Stimulated activated memory B cell treated with anti-CD40 and anti-IgM and Interleukin-4, amounts not matched to agents 10 μg/mL and 1 μg/mL and 100 μg/mL, for 72 hours (primary cell): ENCODE data around the gene TERB1.

Experiments
- ATAC-seq: fragments of 150-1000 bp; cut with Tn5 transposase; 2 replicates; pipeline ENCODE4 v1.10.0; 2021
- H3K27ac Mint-ChIP-seq: one replicate; pipeline ENCODE4 v1.8.0; 2022; ENCODE audit warnings: mild to moderate bottlenecking, mixed read lengths
- H3K27me3 Mint-ChIP-seq: one replicate; pipeline ENCODE4 v1.8.0; 2022; ENCODE audit warnings: mixed read lengths
- H3K36me3 Mint-ChIP-seq: one replicate; pipeline ENCODE4 v1.8.0; 2022; ENCODE audit warnings: mixed read lengths
- H3K4me1 Mint-ChIP-seq: one replicate; pipeline ENCODE4 v1.8.0; 2022; ENCODE audit warnings: mixed read lengths
- H3K4me3 Mint-ChIP-seq: one replicate; pipeline ENCODE4 v1.8.0; 2022; ENCODE audit warnings: mild to moderate bottlenecking, moderate library complexity, mixed read lengths
- H3K9me3 Mint-ChIP-seq: one replicate; pipeline ENCODE4 v1.8.0; 2022; ENCODE audit warnings: mixed read lengths

TERB1 gene

DNA sequence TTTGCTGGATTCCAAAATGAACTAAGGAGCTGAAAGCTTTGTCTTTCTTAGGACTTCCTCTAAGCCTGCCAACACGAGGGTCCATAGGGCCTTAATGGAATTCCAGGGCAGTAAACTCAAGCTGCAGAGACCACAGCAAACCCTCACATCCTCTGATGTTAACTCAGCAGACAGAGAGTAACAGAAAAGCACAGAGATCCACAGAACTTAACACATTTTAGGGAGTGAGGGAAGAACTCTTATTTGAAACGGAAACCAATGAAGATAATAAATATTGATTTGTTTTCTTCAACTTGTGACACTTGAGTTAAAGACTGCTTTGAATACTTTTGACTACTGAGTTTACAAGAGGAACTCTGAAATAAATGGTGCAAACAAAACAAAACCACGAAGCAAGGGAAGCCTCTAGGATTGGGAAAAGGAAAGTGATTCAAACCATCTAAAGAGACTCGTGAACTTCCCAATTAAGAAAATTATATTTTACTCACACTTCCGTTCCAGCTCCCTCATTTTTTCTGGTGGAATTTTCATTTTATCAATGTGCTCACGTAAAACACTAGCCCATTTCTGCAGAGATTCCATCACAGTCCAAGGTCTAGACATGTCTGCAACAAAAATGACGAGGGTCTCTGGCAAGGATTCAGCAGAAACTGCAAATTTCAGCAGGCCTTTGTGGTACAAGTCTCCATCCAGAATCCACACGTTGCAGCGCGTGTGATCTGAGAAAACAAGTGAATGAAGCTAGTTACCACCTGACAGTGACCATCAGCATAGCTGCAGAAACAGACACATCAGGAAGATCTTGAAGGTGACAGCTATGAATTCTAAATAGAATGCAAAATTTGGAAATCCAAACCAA is 59.2 kb downstream of the TERB1 start:
- H3K4me1 Mint-ChIP-seq, result peaks cover 6% of the 10 kb centered on the region
- no peak for ATAC-seq
- H3K27ac Mint-ChIP-seq, result no peak overlapping the region
- H3K9me3 Mint-ChIP-seq, result no peaks in the 10 kb centered on the region
- no peak overlapping the region for H3K4me3 Mint-ChIP-seq
- H3K36me3 Mint-ChIP-seq, result peaks cover 44% of the 10 kb centered on the region
- H3K27me3 Mint-ChIP-seq, result no peaks in the 10 kb centered on the region

DNA sequence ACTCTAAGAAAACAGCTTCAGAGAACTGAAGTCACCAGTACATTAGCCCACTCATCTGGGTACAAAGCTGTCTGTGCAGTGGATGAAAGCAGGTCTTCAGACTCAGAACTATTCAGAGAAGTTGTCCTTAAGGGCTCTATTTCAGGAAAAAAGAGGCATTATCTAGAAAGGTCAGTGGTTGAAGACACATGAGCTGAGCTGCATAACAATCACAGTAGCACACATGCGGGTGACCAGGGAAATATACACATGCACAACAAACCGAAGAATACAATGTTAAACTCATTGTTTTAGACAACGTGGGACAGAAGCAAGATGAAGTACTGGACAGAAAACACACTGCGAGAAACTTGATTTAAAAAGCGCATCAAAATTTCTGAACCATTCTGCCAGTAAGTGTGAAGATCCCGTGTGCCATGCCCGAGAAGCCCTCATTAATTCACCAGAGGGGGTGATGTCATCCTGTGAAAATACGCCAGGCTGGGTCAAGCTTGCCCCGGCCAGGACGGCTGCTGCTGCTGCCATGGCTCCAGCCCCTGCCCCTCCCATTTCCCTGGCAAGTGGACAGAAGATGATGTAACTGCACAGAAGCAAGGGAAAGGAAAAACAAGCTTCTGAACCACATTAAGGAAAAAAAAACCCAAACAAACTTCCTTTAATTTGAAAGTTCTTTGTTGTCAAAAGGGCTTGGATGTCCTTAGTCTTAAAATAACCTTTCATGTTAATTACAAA is 60.0 kb downstream of the TERB1 start:
- Mint-ChIP-seq H3K27me3 (no peaks in the 10 kb centered on the region), H3K27ac (no peak overlapping the region), H3K4me1 (no peaks in the 10 kb centered on the region), H3K4me3 (no peak overlapping the region), H3K9me3 (no peaks in the 10 kb centered on the region), H3K36me3 (peaks cover 44% of the 10 kb centered on the region)
- ATAC-seq, result no peak

DNA sequence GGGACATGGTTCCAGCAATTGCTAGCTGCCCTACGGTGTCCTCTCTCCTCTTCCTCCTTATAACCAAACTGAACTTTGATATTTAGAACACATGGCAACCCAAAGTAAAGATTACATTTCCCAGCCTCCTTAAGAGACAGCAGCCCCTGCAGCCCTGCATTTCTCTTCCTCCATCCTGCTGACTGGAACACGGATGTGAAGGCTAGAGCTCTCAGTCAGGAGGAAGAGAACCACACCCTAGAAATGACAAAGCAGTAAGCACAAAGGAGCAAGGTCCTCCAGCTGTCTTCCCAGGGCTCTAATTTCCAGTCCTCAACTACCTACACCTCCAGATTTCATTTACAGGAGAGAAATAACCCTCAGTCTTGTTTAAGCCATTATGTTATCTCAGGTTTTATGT is 60.9 kb downstream of the TERB1 start:
- no peak overlapping the region for H3K27ac Mint-ChIP-seq
- no peak for ATAC-seq
- no peaks in the 10 kb centered on the region for H3K9me3 Mint-ChIP-seq
- no peaks in the 10 kb centered on the region for H3K27me3 Mint-ChIP-seq
- peaks cover 46% of the 10 kb centered on the region for H3K36me3 Mint-ChIP-seq
- H3K4me3 Mint-ChIP-seq, result no peak overlapping the region
- H3K4me1 Mint-ChIP-seq, result no peaks in the 10 kb centered on the region

GRCh38 chr16:66740010-66740409 is 61.4 kb downstream of the TERB1 start:
- no peak overlapping the region for H3K4me3 Mint-ChIP-seq

GRCh38 chr16:66735891-66736290 is 65.5 kb downstream of the TERB1 start:
- no peaks in the 10 kb centered on the region for H3K9me3 Mint-ChIP-seq
- ATAC-seq, result no peak
- H3K27me3 Mint-ChIP-seq, result no peaks in the 10 kb centered on the region

More at GRCh38 chr16:66740010-66740409, 61.4 kb downstream of the TERB1 start:
- Mint-ChIP-seq H3K4me1 (no peaks in the 10 kb centered on the region), H3K9me3 (no peaks in the 10 kb centered on the region), H3K27ac (no peak overlapping the region), H3K27me3 (no peaks in the 10 kb centered on the region), H3K36me3 (peaks cover 51% of the 10 kb centered on the region)
- ATAC-seq, result no peak

GRCh38 chr16:66731101-66731500 is 70.3 kb downstream of the TERB1 start:
- no peaks in the 10 kb centered on the region for H3K27me3 Mint-ChIP-seq
- H3K4me1 Mint-ChIP-seq, result peaks cover 6% of the 10 kb centered on the region
- H3K36me3 Mint-ChIP-seq, result peaks cover 66% of the 10 kb centered on the region
- no peak overlapping the region for H3K27ac Mint-ChIP-seq
- no peaks in the 10 kb centered on the region for H3K9me3 Mint-ChIP-seq
- ATAC-seq, result no peak
- no peak overlapping the region for H3K4me3 Mint-ChIP-seq

More at GRCh38 chr16:66735891-66736290, 65.5 kb downstream of the TERB1 start:
- no peaks in the 10 kb centered on the region for H3K4me1 Mint-ChIP-seq
- peaks cover 67% of the 10 kb centered on the region for H3K36me3 Mint-ChIP-seq
- no peak overlapping the region for H3K27ac Mint-ChIP-seq
- no peak overlapping the region for H3K4me3 Mint-ChIP-seq

GRCh38 chr16:66728804-66729203 is 72.6 kb downstream of the TERB1 start:
- Mint-ChIP-seq H3K36me3 (peaks cover 64% of the 10 kb centered on the region), H3K27me3 (no peaks in the 10 kb centered on the region), H3K4me1 (peaks cover 6% of the 10 kb centered on the region), H3K27ac (no peak overlapping the region), H3K9me3 (no peaks in the 10 kb centered on the region), H3K4me3 (no peak overlapping the region)
- no peak for ATAC-seq

GRCh38 chr16:66728117-66728787 is 73.1 kb downstream of the TERB1 start:
- peak; percentile 63 for ATAC-seq
- Mint-ChIP-seq H3K4me3 (no peak overlapping the region), H3K9me3 (no peaks in the 10 kb centered on the region), H3K27ac (peak overlapping the region; percentile 21), H3K36me3 (peaks cover 64% of the 10 kb centered on the region), H3K27me3 (no peaks in the 10 kb centered on the region), H3K4me1 (peaks cover 6% of the 10 kb centered on the region)

DNA sequence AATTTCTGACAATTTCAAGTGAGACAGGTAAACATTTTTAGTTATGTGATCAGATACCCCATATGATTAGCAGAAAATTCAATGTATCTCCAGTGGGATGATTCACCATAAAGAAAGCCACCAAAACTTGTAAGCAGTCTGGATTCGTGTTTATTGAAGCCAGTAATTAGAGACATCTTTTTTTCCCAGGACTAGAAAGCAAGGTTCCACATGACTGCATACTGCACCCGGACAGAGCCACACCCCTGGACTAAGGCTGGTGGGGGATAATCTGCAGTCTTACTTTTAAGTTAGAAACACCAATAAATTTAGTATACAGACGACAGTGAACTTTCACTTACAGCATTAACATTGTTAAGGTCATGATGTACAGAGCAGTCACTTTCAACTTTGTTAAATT is 80.6 kb downstream of the TERB1 start:
- Mint-ChIP-seq H3K27me3 (no peaks in the 10 kb centered on the region), H3K4me1 (no peaks in the 10 kb centered on the region), H3K27ac (no peak overlapping the region), H3K9me3 (no peaks in the 10 kb centered on the region), H3K36me3 (peaks cover 23% of the 10 kb centered on the region), H3K4me3 (no peak overlapping the region)
- ATAC-seq, result no peak

DNA sequence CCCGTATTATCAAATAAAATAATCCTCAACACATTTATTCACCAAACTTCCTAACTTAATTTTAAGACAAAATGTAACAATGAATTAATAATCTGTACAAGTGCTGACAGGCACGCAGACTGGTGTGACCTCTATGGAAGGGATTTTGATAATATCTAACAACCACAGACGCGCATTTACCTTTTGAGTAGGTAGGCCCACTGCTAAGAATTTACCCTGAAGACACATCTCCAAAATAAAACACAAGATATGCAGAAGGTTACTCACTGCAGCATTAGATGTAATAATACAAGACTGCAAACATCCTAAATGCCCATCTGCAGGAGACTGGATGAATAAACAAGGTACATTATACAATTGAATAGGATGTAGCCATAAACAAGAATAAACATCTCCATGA is 82.1 kb downstream of the TERB1 start:
- Mint-ChIP-seq H3K9me3 (no peaks in the 10 kb centered on the region), H3K36me3 (peaks cover 13% of the 10 kb centered on the region), H3K27ac (no peak overlapping the region), H3K4me3 (no peak overlapping the region), H3K4me1 (no peaks in the 10 kb centered on the region), H3K27me3 (no peaks in the 10 kb centered on the region)
- no peak for ATAC-seq

DNA sequence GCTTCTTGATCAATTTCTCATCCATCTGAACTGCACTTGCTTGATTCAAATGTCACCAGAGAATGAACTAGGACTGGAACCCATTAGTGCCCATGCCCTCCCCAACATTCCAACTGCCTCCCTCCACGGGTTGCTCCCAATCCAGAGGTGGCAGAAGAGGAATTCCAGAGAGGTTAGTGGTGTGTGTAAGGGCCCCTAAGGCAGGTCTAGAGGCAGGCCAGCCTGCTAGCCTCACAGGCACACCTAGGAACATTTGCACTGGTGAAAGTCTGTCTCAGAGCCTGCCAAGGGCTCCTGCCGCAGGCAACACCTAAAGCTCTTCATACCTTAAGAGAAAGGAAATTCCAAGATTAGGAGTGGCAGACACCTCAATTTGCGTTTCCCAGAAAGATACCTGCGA is 83.6 kb downstream of the TERB1 start:
- H3K36me3 Mint-ChIP-seq, result no peaks in the 10 kb centered on the region
- ATAC-seq, result no peak
- H3K9me3 Mint-ChIP-seq, result no peaks in the 10 kb centered on the region
- no peak overlapping the region for H3K4me3 Mint-ChIP-seq
- peaks cover 4% of the 10 kb centered on the region for H3K27me3 Mint-ChIP-seq
- H3K27ac Mint-ChIP-seq, result no peak overlapping the region
- no peaks in the 10 kb centered on the region for H3K4me1 Mint-ChIP-seq

DNA sequence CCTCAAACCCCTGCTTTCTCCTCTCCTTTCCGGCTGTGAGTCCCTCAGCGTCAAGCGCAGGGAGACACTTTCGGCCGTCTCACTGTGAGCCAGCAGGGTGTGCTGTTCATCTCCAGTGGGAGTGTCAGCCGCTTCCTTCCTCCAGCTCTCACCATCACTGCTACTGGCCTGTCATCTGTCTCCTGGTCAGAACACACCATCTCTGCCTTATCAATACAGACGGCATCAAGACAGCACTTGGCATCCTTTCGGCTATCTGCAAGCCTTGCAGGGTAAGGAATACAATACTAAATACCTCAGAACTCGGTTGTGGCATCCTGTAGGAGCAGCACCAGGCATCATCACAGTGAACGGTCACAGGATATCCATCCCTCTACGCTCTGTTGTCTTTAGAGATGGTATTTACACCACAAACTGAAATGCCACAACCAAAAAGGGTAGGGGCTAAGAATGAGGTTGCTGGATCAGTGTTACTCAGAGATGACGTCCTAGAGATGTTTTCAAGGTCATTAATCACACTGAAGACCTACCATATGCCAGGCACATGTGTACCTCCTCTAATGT is 84.2 kb downstream of the TERB1 start:
- Mint-ChIP-seq H3K4me3 (no peak overlapping the region), H3K4me1 (no peaks in the 10 kb centered on the region), H3K36me3 (no peaks in the 10 kb centered on the region), H3K27me3 (peaks cover 9% of the 10 kb centered on the region), H3K9me3 (no peaks in the 10 kb centered on the region), H3K27ac (no peak overlapping the region)
- no peak for ATAC-seq

DNA sequence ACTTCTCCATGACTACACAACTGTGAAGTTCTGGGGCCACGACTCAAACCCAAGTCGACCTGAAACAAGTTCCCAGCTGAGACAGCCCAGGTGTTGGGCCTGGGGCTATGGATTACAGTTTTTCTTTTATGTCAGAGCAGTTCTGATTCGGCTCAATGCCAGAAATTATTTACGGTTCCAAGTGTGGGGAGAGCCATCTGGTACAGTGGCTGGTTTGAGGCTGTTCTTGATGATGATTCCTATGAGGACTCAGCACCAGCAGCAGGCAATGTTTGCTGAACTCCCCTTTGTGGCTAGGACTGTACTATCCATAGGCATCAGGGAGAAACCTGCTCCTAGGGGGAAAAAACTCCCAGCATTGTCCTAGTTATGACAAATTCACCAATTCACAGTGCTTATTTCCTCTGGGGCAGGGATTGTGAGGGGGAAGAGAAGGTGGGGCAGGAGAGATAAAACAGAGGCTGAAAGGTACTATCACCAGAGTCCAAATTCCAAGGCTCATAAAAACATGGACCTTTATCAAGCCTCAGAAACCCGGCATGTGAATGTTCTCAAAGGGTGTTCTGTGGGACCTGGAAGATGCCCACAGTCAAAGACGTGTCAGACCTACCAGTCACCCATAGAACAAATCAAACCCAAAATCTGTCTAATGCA is 86.6 kb downstream of the TERB1 start:
- Mint-ChIP-seq H3K36me3 (no peaks in the 10 kb centered on the region), H3K9me3 (no peaks in the 10 kb centered on the region), H3K4me1 (no peaks in the 10 kb centered on the region), H3K4me3 (no peak overlapping the region), H3K27me3 (peaks cover 21% of the 10 kb centered on the region), H3K27ac (no peak overlapping the region)
- ATAC-seq, result no peak

DNA sequence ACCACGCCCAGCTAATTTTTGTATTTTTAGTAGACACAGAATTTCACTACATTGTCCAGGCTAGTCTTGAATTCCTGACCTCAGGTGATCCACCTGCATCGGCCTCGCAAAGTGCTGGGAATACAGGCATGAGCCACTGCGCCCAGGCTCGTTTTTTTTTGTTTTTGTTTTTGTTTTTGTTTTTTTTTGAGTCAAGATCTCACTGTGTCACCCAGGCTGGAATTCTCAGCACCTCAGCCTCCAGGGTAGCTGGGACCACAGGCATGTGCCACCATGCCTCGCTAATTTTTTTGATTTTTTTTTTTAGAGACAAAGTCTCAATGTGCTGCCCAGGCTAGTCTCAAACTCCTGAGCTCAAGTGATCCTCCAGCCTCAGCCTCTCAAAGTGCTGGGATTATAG is 87.3 kb downstream of the TERB1 start:
- no peak overlapping the region for H3K27ac Mint-ChIP-seq
- no peaks in the 10 kb centered on the region for H3K9me3 Mint-ChIP-seq
- peaks cover 21% of the 10 kb centered on the region for H3K27me3 Mint-ChIP-seq
- H3K4me3 Mint-ChIP-seq, result no peak overlapping the region
- H3K4me1 Mint-ChIP-seq, result no peaks in the 10 kb centered on the region
- no peak for ATAC-seq
- H3K36me3 Mint-ChIP-seq, result no peaks in the 10 kb centered on the region

DNA sequence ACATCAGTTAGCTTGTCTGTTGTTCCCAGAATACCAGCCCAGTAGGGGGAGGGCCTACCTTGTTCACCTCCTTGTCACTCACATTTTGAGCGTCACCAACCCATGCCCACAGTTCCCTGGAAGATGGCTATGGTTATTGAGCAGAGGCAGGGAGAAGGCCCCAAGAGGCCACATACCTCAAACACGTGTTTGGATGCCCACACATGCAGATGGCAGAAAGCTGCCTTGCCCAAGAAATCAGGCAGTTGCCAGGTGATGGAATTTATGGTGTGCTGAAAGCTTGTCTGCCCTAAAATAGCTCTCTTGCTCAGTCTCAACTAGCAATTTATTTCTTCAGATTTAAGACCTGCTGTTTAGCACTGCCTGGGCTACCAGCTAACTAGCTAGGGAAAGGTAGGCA is 88.3 kb downstream of the TERB1 start:
- no peak overlapping the region for H3K27ac Mint-ChIP-seq
- H3K27me3 Mint-ChIP-seq, result peaks cover 21% of the 10 kb centered on the region
- no peak for ATAC-seq
- no peak overlapping the region for H3K4me3 Mint-ChIP-seq
- no peaks in the 10 kb centered on the region for H3K36me3 Mint-ChIP-seq
- no peaks in the 10 kb centered on the region for H3K9me3 Mint-ChIP-seq
- H3K4me1 Mint-ChIP-seq, result no peaks in the 10 kb centered on the region
